HG03159 (cell line): ENCODE measurements around the gene NRG2.

Source experiments
- ATAC-seq: cut with Tn5 transposase; IDR thresholded peaks from one replicate; pipeline ENCODE4 v1.9.1; 2021; ENCODE audit warnings: mild to moderate bottlenecking, moderate library complexity; ENCODE audit not compliant: unreplicated experiment

NRG2 gene

DNA sequence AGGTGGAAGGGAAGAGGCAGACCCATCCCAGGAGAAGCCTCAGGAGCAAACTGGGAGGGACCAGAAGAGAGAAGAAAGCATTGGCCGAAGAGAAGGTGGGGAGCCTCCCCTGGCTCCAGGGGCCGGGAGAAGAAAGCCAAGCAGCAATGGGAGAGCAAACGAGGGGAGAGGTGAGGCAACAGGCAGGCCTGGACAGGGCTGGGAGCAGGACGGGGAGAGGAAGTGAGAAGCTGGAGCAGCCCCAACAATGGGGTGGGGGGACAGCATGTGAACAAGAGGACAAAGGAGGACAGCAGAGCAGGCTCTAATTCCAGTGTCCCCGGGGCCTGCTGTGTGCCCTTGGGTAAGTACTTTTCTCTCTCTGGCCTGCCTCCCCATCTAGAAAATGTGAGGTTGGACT is 132.2 kb downstream of the NRG2 start:
- no peak for ATAC-seq

GRCh38 chr5:139910036-139910435 is 133.1 kb downstream of the NRG2 start:
- ATAC-seq, result no peak

- no peak for ATAC-seq
These were observed 134.3 kb downstream of the NRG2 start for GRCh38 chr5:139908749-139909148.

DNA sequence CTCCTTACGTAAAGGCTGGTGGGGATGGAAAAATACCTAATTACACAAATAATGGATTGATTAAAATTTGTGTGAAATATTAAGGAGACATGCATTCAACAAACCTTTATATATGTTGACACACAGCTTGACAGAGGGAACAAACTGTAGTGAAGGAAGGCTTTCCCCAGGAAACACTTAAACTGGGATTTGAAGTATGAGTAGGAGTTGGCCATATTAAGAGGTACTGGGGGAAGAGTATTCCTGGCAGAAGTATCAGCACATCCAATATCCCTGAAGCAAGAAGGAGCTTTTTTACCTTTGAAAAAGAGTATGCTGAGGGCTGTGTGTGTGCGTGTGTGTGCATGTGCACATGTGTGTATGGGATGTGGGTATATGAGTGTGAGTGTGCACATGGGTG is 136.4 kb downstream of the NRG2 start:
- no peak for ATAC-seq

- no peak for ATAC-seq
These were observed 138.1 kb downstream of the NRG2 start for GRCh38 chr5:139904816-139905661.

DNA sequence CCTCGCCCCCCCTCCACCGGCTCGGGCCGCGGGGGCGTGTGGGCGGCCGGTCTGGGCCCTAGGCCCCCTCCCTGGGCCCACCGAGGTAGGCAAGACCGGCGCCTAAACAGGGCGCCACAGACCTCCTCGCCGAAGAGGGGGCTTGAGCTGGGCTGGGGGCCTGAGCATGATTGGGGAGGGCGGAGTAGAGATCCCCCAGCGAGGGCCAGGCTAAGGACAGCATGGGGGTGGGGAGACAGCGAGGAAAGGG is 138.6 kb downstream of the NRG2 start:
- ATAC-seq, result no peak

GRCh38 chr5:139903795-139904565 is 139.1 kb downstream of the NRG2 start:
- no peak for ATAC-seq

GRCh38 chr5:139903450-139903794 is 139.7 kb downstream of the NRG2 start:
- ATAC-seq, result no peak

DNA sequence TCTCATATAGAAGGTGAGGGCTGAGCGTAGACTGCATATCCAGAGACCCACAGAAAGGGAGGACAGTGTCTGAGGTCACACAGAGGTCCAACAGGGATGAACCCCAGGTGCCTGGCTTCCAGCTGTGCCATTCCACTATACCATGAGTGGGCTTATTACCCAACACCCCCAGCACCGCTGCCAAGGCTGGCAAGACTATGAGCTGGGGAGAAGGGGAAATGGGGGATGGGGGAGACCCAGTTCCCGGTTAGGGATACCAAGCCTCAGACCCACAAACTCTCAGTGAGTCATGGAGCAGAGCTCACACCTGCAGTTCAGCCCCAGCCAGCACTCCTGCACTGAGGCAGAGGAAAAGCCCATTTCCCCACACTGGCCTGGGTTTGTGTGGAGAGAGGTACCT is 141.1 kb downstream of the NRG2 start:
- no peak for ATAC-seq

DNA sequence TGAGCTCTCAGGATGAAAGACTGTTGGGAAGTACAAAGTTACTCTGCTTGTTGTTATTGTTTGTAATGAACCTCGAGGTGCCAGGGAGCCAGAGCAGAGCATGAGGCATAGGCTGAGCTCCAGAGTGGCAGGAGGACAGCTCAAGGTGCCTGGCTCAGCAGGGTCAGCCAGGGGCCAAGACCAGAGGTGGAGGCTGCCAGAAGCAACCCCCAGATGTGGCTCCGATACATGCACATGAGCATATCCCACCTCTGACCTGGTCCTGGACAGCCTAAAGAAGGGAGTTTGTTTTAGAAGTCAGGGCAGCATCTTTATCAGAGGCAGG is 141.9 kb downstream of the NRG2 start:
- no peak for ATAC-seq

- ATAC-seq, result no peak
These were observed 142.4 kb downstream of the NRG2 start for GRCh38 chr5:139900546-139901250.

GRCh38 chr5:139898981-139899380 is 144.1 kb downstream of the NRG2 start:
- ATAC-seq, result no peak

- no peak for ATAC-seq
These were observed 145.1 kb downstream of the NRG2 start for GRCh38 chr5:139897982-139898381.

DNA sequence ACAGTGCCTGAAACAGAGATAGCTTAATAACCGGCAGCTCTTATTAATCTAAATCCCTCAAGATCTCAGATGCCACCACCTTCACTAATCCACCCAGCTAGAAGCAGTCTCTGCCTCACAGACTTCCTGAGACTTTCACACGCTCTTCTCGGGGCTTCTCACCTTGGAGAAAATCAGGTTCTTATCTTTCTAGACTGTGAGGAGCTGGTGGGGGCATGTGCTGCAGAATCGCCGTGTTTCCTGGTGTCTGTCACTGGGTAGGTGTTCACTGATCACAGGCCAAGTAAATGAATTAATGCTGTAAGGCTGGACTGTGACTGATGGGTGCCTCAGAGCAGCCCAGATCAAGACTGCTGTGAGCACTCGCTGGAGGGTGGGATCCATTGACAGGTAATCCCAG is 145.8 kb downstream of the NRG2 start:
- ATAC-seq, result no peak

DNA sequence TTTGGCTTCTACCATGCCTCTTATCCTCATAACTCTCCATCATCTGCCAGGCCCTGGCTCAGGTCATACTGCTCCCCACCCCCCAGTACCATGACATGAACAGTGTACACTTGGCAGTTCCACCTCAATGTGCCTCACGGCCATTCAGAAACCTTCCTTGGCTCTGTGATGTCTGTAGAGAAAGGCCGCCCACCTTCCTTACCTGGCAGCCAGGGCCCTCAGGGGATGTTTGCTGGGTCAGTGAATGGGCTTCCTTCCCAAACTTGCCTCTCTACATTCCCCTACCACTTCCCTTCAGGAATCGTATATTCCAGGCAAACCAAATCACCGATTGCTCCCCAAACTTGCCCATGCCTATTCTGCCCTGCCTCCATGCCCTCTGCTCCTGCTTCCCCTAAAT is 146.4 kb downstream of the NRG2 start:
- no peak for ATAC-seq

GRCh38 chr5:139895647-139896046 is 147.5 kb downstream of the NRG2 start:
- no peak for ATAC-seq

DNA sequence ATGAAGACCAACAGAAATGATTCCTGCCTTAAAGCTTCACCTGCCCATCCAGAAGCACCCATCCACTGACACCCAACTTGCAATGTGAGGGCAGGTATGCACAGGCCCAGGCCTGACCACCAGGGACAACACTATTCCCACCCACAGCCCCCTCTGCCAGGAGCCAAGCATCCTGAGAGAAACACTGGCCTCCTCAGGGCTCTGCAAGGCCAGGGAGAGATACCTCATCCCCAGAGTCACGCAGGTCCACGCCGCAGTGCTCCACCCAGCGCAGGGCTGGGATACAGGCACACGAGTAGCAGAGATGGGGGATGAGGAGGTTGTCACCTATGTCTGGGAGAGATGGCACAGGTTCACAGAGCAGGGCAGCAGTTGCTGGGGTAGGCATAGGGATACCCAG is 148.1 kb downstream of the NRG2 start:
- no peak for ATAC-seq

- no peak for ATAC-seq
These were observed 149.2 kb downstream of the NRG2 start for GRCh38 chr5:139893873-139894272.

- no peak for ATAC-seq
These were observed 153.7 kb downstream of the NRG2 start for GRCh38 chr5:139889410-139889809.

- no peak for ATAC-seq
These were observed 154.7 kb downstream of the NRG2 start for GRCh38 chr5:139888370-139888769.

DNA sequence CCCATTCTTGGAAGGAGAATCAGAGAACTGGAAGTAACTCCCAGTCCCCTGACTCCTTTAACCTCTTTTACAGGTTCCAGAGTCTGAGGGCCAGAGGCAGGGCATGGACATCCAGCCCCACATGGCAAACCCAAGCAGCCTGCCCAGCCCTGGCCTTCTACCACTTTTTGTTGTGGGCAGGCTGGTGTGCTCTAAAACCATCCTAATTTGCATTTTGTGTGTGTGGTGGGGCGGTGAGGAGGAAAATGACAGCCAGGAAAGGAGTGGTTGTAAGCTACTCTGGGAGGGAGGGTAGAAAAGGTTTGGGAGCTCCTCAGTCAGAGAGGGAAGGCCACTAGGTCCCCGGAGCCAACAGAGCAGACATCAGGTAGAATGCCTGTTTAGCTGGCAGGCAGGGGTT is 156.9 kb downstream of the NRG2 start:
- ATAC-seq, result no peak

DNA sequence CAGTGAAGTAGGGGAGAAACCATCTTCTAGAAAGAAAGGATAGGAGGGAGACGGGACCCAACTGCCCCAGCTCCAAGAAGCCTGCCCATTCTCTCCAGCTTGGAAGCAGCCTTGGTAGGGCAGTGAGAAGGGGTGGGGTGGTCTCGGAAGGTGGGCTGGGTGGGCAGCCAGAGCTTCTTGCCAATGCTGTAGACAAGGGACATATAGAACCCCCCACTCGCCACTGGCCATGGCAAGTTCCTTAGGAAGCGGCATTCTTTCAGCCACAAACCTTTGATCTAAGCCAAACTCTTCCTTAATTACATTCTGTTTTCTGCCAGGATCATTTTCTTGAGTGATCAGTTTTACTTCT is 157.3 kb downstream of the NRG2 start:
- ATAC-seq, result no peak
